Esophagus squamous epithelium (tissue), 5 donors: Measurements from ENCODE around the gene SGCB. TPM values are rescaled to one million over a fixed set of nuclear protein-coding genes. Genes with fewer than 3 reads are reported as not detected.

Experiments
- DNase-seq: peaks from one replicate; lab custom pipeline; 2025; lab: John Stamatoyannopoulos, UW
- H3K27ac ChIP-seq, 4 donors: fragments of 200-600 bp; sonication (generic); one replicate each; pipeline ENCODE4 v1.5.1; 2016 to 2019; ENCODE audit warnings: mild to moderate bottlenecking in 1 of 4
- H3K27me3 ChIP-seq, 4 donors: fragments of 200-600 bp; sonication (generic); 1 replicate in 3 of 4; 2 replicates in 1 of 4; pipeline versions ENCODE4 v1.5.1 to v1.6.0; 2017 to 2021; ENCODE audit warnings: antibody characterized with exemption in 1 of 4
- H3K36me3 ChIP-seq, 3 donors: fragments of 200-600 bp; sonication (generic); one replicate each; pipeline ENCODE4 v1.5.1; 2016 to 2019
- H3K4me1 ChIP-seq, 3 donors: fragments of 200-600 bp; sonication (generic); one replicate each; pipeline ENCODE4 v1.5.1; 2017 to 2019
- H3K4me3 ChIP-seq, 4 donors: fragments of 200-600 bp; sonication (generic); 1 replicate in 3 of 4; 2 replicates in 1 of 4; pipeline ENCODE4 v1.5.1; 2016 to 2019; ENCODE audit warnings: mild to moderate bottlenecking in 2 of 4, moderate library complexity in 1 of 4
- H3K9me3 ChIP-seq, 3 donors: fragments of 200-600 bp; sonication (generic); one replicate each; pipeline ENCODE4 v1.5.1; 2016 to 2019
- CTCF ChIP-seq, 6 experiments: fragments of 450-650 bp in 4 of 6; fragments of 200-600 bp in 2 of 6; sonication (generic) in 2 of 6; IDR thresholded peaks; one replicate each; pipeline ENCODE4 v1.5.1; 2016 to 2019; ENCODE audit warnings: antibody characterized with exemption in 6 of 6, mild to moderate bottlenecking in 4 of 6, moderate library complexity in 4 of 6
- POLR2A ChIP-seq, 4 donors: fragments of 450-650 bp; IDR thresholded peaks; one replicate each; pipeline ENCODE4 v1.6.1; 2017; ENCODE audit warnings: antibody characterized with exemption in 4 of 4, mild to moderate bottlenecking in 4 of 4, moderate library complexity in 3 of 4
- WGBS, 2 donors: methylation state at CpG; one replicate each; pipeline ENCODE4 v1.1.5; 2018; 5-methylcytosine and 5-hydroxymethylcytosine counted together
- intact Hi-C: fragments of 100-400 bp; cut with DNase I; formaldehyde crosslinking; loops from one replicate; pipeline ENCODE4 v1.15.0; 2022
- total RNA-seq, 4 donors: library from RNA; depleted of rRNA; stranded (reverse); fragments of >200 nt; gene quantifications; one replicate each; pipeline ENCODE4 v1.1.0, GENCODE V29; 2016
- donor health status: DM: yes; HTN: yes; CAD: no.

Gene SGCB
- total RNA-seq, 4 donors from 2014 or later, result 3.1 to 20.4 (median 8.4) TPM

DNA sequence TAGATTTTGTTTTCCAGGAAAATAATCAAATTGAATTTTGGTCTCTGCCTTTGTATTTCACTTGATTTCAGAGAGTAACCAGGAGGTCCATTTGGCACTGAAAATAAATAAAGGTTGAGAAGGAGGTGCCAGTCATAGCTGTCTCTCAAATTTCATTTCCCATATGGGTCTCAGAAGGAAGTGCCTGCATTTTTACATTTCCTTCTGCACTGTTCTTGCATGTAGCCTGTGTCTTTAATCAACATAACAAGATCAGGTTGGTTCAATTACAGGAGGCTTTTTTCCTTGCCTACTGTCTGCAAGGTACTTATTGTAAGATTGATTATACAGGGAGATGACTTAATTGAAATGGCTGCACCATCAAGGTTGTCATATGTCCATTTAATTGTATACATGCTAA is 33.7 kb downstream of the SGCB start:
- no peak for DNase-seq
- Histone ChIP-seq H3K36me3 (no peaks in the 10 kb centered on the region), H3K9me3 (no peaks in the 10 kb centered on the region), H3K27ac (no peak overlapping the region), H3K4me3 (no peak overlapping the region), H3K27me3 (no peaks in the 10 kb centered on the region), H3K4me1 (no peaks in the 10 kb centered on the region)
- intact Hi-C loops, result no loop called here
- TF ChIP-seq CTCF (IDR thresholded peaks at IDR 0.05), result no peak
- no peak for TF ChIP-seq POLR2A (IDR thresholded peaks at IDR 0.05)

GRCh38 chr4:52001616-52002015 is 36.5 kb downstream of the SGCB start:
- WGBS, 2 donors, result 69 to 89% methylated on average over 2 of the region's 2 CpGs
- DNase-seq, result no peak
- TF ChIP-seq CTCF (IDR thresholded peaks at IDR 0.05) (no peak), POLR2A (IDR thresholded peaks at IDR 0.05) (no peak)
- no peaks in the 10 kb centered on the region for H3K36me3 ChIP-seq
- H3K27ac ChIP-seq, result no peak overlapping the region
- no peaks in the 10 kb centered on the region for H3K4me1 ChIP-seq
- no peaks in the 10 kb centered on the region for H3K27me3 ChIP-seq
- intact Hi-C loops, result no loop called here
- no peak overlapping the region for H3K4me3 ChIP-seq
- no peaks in the 10 kb centered on the region for H3K9me3 ChIP-seq

- Histone ChIP-seq H3K9me3 (no peaks in the 10 kb centered on the region), H3K36me3 (no peaks in the 10 kb centered on the region), H3K27ac (no peak overlapping the region), H3K4me1 (no peaks in the 10 kb centered on the region), H3K27me3 (no peaks in the 10 kb centered on the region), H3K4me3 (no peak overlapping the region)
- TF ChIP-seq CTCF (IDR thresholded peaks at IDR 0.05) (no peak), POLR2A (IDR thresholded peaks at IDR 0.05) (no peak)
- intact Hi-C loops, result no loop called here
- 87 to 89% methylated on average over 5 of the region's 5 CpGs for WGBS, 2 donors
- no peak for DNase-seq
Observed at GRCh38 chr4:51999250-51999649, 38.8 kb downstream of the SGCB start.

GRCh38 chr4:51998837-51999236 is 39.3 kb downstream of the SGCB start:
- Histone ChIP-seq H3K27me3 (no peaks in the 10 kb centered on the region), H3K36me3 (no peaks in the 10 kb centered on the region), H3K4me1 (no peaks in the 10 kb centered on the region), H3K27ac (no peak overlapping the region), H3K4me3 (no peak overlapping the region), H3K9me3 (no peaks in the 10 kb centered on the region)
- intact Hi-C loops, result no loop called here
- TF ChIP-seq CTCF (IDR thresholded peaks at IDR 0.05) (no peak), POLR2A (IDR thresholded peaks at IDR 0.05) (no peak)
- no peak for DNase-seq

GRCh38 chr4:51997647-51998046 is 40.5 kb downstream of the SGCB start:
- Histone ChIP-seq H3K27me3 (no peaks in the 10 kb centered on the region), H3K4me1 (no peaks in the 10 kb centered on the region), H3K9me3 (no peaks in the 10 kb centered on the region), H3K4me3 (no peak overlapping the region), H3K27ac (no peak overlapping the region), H3K36me3 (no peaks in the 10 kb centered on the region)
- intact Hi-C loops, result no loop called here
- DNase-seq, result no peak
- TF ChIP-seq CTCF (IDR thresholded peaks at IDR 0.05) (no peak), POLR2A (IDR thresholded peaks at IDR 0.05) (no peak)
